Endothelial cell (in vitro differentiated cells): ENCODE measurements around the gene NTSR2. TPM values are rescaled to one million over a fixed set of nuclear protein-coding genes. Genes with fewer than 3 reads are reported as not detected.

Experiments used
- DNase-seq: peaks from one replicate; pipeline ENCODE4 v3.0.0; 2021; ENCODE audit warnings: low spot score
- H3K27ac Mint-ChIP-seq: one replicate; pipeline ENCODE4 v1.8.0; 2021; ENCODE audit warnings: mixed read lengths, inconsistent platforms; ENCODE audit not compliant: unreplicated experiment
- H3K27me3 Mint-ChIP-seq: one replicate; pipeline ENCODE4 v1.8.0; 2021; ENCODE audit warnings: mild to moderate bottlenecking, moderate library complexity, mixed read lengths, inconsistent platforms; ENCODE audit not compliant: unreplicated experiment
- H3K36me3 Mint-ChIP-seq: one replicate; pipeline ENCODE4 v1.8.0; 2021; ENCODE audit warnings: mild to moderate bottlenecking, low read depth, mixed read lengths, inconsistent platforms; ENCODE audit not compliant: unreplicated experiment
- H3K4me1 Mint-ChIP-seq: one replicate; pipeline ENCODE4 v1.8.0; 2021; ENCODE audit warnings: mild to moderate bottlenecking, mixed read lengths, inconsistent platforms; ENCODE audit not compliant: unreplicated experiment
- H3K4me3 Mint-ChIP-seq: one replicate; pipeline ENCODE4 v1.8.0; 2021; ENCODE audit warnings: mild to moderate bottlenecking, mixed read lengths, inconsistent platforms; ENCODE audit not compliant: unreplicated experiment
- H3K9me3 Mint-ChIP-seq: one replicate; pipeline ENCODE4 v1.8.0; 2021; ENCODE audit warnings: mixed read lengths, inconsistent platforms; ENCODE audit not compliant: unreplicated experiment
- total RNA-seq: library from RNA; stranded (reverse); fragmentation: NEBNext Ultra II Directional; extraction: Animal tissue kit (Norgen Biotek cat#: 25700); gene quantifications from one replicate; pipeline ENCODE4 v1.2.1, GENCODE V29; 2021; ENCODE audit not compliant: unreplicated experiment
- TF ChIP-seq, protein P1 (sequence below): fragments of 200-600 bp; sonication (generic); IDR thresholded peaks from one replicate; pipeline ENCODE4 v1.5.0; 2021; ENCODE audit warnings: antibody characterized with exemption; ENCODE audit not compliant: unreplicated experiment

NTSR2 gene
- total RNA-seq, 1 donor from 2014 or later, result not detected

DNA sequence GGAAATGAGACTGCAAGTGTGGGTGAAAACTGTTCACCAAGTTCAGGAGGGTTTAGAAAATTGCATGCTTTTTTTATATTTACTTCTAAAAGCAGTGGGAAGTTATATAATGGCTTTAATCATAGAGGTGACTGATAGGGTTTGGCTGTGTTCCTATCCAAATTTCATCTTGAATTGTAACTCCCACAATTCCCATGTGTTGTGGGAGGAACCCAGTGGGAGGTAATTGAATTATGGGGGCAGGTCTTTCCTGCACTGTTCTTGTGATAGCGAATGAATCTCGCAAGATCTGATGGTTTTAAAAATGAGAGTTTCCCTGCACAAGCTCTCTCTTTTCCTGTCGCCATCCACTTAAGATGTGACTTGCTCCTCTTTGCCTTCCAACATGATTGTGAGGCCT is 35.7 kb upstream of the NTSR2 start:
- Mint-ChIP-seq H3K9me3 (no peaks in the 10 kb centered on the region), H3K36me3 (no peaks in the 10 kb centered on the region), H3K27ac (no peak overlapping the region), H3K4me3 (no peak overlapping the region), H3K27me3 (peaks cover 4% of the 10 kb centered on the region), H3K4me1 (peaks cover 3% of the 10 kb centered on the region)
- DNase-seq, result no peak
- TF ChIP-seq, protein P1, sequence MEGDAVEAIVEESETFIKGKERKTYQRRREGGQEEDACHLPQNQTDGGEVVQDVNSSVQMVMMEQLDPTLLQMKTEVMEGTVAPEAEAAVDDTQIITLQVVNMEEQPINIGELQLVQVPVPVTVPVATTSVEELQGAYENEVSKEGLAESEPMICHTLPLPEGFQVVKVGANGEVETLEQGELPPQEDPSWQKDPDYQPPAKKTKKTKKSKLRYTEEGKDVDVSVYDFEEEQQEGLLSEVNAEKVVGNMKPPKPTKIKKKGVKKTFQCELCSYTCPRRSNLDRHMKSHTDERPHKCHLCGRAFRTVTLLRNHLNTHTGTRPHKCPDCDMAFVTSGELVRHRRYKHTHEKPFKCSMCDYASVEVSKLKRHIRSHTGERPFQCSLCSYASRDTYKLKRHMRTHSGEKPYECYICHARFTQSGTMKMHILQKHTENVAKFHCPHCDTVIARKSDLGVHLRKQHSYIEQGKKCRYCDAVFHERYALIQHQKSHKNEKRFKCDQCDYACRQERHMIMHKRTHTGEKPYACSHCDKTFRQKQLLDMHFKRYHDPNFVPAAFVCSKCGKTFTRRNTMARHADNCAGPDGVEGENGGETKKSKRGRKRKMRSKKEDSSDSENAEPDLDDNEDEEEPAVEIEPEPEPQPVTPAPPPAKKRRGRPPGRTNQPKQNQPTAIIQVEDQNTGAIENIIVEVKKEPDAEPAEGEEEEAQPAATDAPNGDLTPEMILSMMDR, result no peak

DNA sequence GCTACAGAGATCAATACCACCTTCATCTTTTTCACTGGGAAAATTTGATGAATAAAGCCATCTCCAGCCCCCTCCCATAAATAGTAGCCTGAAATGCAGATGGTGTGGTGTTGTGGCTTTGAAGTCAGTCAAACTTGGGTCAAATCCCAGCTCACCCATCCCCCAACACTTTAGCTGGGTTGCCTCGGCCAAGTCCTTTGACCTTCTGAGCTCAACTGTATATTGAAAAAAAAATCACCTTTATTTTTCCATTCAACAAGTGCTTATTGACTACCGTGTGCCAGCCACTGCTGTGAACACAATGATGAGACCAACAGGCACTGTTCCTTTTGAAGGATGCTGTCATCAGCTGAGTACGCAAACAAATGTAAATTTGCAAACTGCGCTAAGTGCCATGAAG is 35.1 kb upstream of the NTSR2 start:
- H3K27ac Mint-ChIP-seq, result peak overlapping the region; percentile 25
- no peak overlapping the region for H3K4me3 Mint-ChIP-seq
- DNase-seq, result no peak
- peaks cover 3% of the 10 kb centered on the region for H3K4me1 Mint-ChIP-seq
- TF ChIP-seq, protein P1, result no peak
- peaks cover 4% of the 10 kb centered on the region for H3K27me3 Mint-ChIP-seq
- H3K36me3 Mint-ChIP-seq, result no peaks in the 10 kb centered on the region
- no peaks in the 10 kb centered on the region for H3K9me3 Mint-ChIP-seq

DNA sequence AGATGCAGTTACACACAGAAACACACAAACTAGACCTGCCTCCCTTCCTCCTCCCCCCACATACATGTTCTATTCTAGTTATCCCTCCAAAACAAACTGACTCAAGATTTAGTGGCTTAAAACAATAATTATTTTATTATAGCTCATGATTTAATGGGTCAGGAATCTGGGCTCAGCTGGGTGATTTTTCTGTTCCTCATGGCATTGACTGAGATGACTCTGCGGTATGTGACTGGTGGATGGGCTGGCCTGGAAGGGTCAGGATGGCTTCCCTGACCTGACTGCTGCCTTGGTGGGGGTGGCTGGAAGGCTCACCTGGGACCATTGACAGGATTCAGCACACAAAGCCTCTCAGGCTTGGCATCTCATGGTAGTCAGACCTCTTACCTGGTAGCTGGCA is 33.7 kb upstream of the NTSR2 start:
- peaks cover 3% of the 10 kb centered on the region for H3K4me1 Mint-ChIP-seq
- H3K27ac Mint-ChIP-seq, result no peak overlapping the region
- TF ChIP-seq, protein P1, result no peak
- peaks cover 4% of the 10 kb centered on the region for H3K27me3 Mint-ChIP-seq
- no peaks in the 10 kb centered on the region for H3K36me3 Mint-ChIP-seq
- no peaks in the 10 kb centered on the region for H3K9me3 Mint-ChIP-seq
- no peak overlapping the region for H3K4me3 Mint-ChIP-seq
- no peak for DNase-seq

DNA sequence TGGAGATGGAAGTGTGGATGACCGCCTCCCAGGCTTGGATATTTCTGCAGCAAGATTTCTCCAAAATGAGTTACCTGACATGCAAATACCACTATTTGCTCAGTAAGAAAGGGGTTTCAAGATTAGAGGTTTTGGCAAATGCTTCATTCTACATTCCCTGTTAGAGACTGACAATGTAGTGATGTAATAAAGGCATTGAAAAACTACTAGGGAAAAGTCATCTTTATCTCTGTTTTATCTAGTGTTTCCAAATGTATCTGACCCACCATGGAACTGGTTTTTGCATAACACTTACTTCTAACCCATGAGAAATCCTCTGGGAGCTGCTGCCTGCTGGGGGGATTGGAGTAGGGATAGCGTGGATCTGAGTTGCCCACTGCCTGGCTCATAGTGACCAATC is 33.0 kb upstream of the NTSR2 start:
- Mint-ChIP-seq H3K4me3 (no peak overlapping the region), H3K9me3 (no peaks in the 10 kb centered on the region), H3K4me1 (peaks cover 3% of the 10 kb centered on the region), H3K36me3 (no peaks in the 10 kb centered on the region), H3K27me3 (peaks cover 4% of the 10 kb centered on the region), H3K27ac (no peak overlapping the region)
- TF ChIP-seq, protein P1, result no peak
- no peak for DNase-seq

DNA sequence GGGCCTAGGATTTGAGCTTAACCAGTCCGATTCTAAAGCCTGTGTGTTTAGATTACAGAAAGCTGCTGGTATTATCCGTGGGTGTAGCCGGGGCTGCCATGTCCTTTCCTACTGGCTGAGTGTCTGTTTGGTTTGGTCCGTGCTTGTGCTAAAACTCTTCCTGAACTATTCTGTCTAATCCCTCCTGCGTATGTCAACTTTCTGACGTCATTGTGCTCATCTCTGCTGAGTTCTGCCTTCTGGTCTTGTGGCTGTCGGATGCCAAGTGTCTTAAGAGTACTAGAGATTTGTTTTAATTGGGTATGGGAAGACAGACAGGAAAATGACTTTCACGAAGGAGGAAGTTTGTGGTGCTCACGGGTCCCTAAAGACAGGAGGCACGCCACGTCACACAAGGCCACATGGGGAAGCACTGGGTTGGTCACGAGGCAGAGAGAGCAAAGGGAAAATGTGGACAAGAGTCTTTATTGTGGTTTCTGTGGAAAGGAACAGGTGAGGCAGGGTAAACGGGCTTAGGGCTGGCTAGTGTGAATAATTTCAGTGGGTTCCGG is 31.8 kb upstream of the NTSR2 start:
- no peak overlapping the region for H3K27ac Mint-ChIP-seq
- H3K9me3 Mint-ChIP-seq, result no peaks in the 10 kb centered on the region
- no peaks in the 10 kb centered on the region for H3K27me3 Mint-ChIP-seq
- TF ChIP-seq, protein P1, result no peak
- DNase-seq, result no peak
- no peaks in the 10 kb centered on the region for H3K36me3 Mint-ChIP-seq
- no peak overlapping the region for H3K4me3 Mint-ChIP-seq
- H3K4me1 Mint-ChIP-seq, result no peaks in the 10 kb centered on the region
